GM18873 (cell line): ENCODE measurements around the gene MLLT3.

Experiments used
- ATAC-seq: cut with Tn5 transposase; IDR thresholded peaks from one replicate; pipeline ENCODE4 v1.9.1; 2021; ENCODE audit warnings: mild to moderate bottlenecking, moderate library complexity, moderate number of reproducible peaks; ENCODE audit not compliant: unreplicated experiment, low FRiP score

MLLT3 gene

DNA sequence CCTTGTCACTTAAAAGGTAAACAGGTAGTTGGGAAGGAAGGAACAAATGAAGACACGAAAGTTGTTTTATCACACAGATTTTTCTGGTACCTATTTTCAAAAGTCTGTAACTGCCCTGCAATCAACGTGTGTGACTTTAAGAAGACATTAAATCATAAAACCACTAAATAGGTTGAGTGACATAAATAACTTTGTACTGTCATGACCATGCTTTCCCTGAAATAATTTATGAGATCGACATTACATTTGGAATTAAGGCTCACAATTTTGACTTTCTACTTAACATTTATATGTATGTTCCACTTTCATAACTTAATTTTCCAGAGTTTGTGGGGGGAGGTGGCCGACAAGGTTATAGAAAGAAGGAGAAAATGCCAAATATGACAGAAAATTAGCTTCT, 181.1 kb downstream of the MLLT3 start:
- ATAC-seq, result no peak

DNA sequence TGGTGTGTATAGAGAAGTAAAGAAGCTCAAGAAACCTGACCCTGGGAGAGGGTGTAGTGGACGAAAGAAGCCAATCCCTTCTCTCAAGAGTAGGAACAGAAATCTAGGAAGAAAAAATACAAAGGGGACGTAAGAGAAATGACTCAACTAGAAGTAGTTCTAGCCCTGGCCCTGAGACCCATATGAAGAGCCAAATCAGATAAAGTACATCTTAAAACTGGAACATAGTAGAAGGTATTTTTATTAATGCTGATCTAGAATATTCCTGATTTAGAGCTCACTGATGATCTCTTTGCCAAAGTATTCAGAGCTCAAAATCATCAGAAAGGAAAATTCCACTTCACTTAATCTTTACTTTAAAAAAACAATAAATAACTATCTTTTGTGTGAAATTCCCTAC, 184.8 kb downstream of the MLLT3 start:
- no peak for ATAC-seq

DNA sequence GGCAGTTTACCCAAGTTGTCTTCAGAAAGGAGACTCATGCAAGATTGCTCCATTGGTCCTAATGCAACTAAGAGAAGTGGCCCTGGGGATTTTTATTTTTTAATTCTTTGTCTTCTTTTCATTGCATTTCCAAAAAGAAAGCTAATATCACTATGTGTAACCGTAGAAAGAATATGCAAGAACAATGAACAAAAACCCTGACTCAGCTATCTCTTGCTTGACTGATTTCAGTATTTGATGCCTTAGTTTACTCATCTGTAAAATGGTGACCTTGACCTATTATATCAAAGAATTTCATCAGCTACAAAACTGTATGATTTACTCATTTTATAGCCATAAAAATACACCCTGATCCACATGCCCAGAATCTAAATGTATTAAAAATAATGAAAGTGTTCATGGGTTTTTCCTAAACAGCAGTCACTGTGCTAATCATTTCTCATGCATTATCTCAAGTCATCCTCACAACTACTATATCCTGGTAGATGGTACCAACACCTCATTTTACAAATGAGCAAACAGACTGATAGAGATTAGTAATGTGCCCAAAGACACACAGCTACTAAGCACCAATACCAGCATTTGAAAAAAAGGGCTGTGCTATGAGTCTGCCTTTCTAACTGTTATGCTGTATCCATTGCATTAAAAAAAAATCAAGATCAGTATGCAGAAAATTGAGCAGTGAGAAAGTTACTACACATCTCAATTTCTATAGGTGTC, 185.7 kb downstream of the MLLT3 start:
- ATAC-seq, result no peak

DNA sequence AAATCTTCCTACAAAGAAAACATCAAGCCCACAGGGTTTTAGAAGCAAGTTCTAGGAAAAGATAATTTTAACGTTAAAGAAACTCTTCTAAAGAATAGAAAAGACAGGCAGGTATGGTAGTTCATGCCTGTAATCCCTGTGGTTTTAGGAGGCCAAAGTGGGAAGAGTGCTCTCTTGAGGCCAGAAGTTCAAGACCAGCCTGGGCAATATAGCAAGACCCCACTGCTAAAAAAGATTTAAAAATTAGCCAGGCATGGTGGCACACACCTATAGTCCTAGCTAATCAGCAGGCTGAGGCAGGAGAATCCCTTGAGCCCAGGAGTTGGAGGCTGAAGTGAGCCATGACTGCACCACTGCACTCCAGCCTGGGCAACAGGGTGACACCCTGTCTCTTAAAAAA, 193.3 kb downstream of the MLLT3 start:
- no peak for ATAC-seq

DNA sequence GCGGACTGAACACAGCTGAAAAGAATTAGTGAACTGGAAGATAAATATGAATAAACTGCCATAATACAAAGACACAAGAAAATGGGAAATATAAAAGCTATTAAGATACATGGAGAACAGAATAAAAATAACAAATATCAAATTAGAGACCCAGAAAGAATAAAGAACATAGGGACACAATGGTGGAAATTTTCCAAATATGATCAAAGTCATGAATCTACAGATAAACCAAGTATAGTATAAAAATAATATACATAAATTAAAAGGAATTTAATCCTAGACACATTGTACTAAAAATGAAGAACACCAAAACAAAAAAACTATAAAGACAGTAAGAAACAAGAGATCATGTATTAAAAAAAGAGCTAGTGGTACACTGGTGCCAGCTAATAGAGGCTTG, 194.9 kb downstream of the MLLT3 start:
- ATAC-seq, result no peak

DNA sequence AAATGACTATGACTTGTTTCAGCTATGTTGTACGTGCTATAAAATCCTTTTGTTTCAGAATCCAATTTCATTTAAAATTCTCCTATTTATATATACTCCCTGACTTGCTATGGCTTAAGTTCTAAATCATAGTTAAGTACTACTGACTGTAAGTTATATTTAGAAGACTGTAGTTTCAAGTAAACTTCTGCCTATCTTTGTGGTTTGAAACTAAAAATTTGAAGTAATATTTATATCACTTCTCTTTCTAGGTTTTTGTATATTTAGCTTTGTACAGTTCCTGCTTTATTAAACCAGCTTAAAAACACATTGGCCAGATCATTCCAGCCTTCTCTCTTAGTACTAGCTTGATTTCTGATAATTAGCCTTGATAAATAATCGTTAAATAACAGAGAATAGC, 196.3 kb downstream of the MLLT3 start:
- ATAC-seq, result peak; percentile 55

DNA sequence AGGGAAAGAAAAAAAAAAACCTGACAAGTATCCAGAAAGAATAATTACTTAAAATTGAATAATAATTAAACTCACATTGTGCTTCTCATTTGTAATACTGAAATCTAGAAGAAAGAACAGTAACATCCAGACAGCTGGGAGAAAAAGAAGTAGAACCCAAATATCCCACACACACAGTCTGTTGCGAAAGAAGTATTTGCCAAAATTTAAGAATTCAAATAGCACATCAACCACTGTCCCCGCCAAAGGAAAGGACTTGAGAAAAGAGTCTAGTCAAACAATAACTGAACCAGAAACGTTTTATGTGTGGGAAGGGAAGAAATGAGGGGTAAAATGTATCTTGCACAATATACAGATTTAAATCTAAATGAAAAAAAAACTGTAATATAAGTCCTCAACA, 202.8 kb downstream of the MLLT3 start:
- no peak for ATAC-seq

DNA sequence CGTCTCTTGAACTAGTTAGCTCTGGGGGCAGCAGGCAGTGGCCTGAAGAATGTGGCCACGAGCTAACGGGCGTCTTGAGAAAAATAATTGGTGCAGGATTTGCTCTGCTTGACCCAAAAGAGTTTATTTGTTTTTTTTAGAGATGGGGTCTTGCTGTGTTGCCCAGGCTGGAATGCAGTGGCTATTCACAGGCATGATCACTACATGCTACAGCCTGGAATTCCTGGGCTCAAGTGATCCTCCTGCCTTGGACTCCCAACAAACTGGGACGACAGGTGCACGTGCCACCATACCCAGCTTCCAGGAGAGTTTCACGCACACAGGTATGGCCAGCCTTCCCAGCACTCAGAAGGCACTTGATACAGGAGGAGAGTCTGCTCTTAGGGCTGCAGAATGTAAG, 203.8 kb downstream of the MLLT3 start:
- ATAC-seq, result no peak

DNA sequence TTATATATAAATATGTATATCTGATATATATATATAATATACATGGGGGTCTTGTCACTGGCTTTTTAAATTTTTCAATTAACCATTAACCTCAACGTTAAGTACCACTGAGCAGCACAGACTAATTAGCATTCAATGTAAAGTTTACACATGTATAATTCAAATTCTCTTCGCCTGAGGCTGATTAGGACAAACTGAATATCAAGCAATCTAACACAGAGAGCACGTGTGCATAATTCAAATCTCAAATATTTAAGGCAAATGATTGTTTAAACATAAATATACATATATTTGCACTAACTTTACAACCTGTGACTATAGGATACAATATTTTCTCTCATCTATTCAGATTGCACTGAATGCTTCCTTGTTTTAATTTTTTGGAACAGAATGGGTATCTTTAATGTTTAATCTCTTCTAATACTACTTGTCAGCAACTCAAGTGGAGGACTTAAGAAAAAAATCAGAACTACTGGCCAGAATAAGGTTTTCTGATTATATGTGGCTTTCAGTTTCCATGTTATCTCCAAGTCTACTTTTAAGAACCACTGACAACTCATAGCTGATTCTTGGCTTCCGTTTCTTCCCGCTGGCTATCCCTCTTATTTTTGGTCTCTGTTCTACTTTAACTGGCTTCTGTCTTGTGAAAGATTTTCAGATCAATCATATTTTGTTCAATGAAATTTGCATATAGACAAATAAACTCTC, 204.8 kb downstream of the MLLT3 start:
- ATAC-seq, result no peak

DNA sequence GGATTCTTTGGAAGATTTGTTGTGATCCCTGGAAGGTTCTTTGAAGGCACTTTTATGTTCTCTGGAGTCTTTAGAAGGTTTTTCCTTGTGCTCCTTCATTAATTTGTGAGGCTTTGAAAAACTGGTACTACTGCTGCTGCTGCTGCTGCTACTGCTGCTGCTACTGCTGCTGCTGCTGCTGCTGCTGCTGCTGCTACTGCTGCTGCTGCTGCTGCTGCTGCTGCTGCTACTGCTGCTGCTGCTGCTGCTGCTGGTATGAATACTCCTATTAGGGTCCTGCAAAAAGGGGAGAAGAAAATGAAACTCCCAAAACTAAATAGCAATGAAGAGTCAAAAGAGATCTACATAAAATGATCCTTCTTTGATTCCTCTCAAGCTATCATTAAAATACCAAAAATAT, 208.1 kb downstream of the MLLT3 start:
- no peak for ATAC-seq

DNA sequence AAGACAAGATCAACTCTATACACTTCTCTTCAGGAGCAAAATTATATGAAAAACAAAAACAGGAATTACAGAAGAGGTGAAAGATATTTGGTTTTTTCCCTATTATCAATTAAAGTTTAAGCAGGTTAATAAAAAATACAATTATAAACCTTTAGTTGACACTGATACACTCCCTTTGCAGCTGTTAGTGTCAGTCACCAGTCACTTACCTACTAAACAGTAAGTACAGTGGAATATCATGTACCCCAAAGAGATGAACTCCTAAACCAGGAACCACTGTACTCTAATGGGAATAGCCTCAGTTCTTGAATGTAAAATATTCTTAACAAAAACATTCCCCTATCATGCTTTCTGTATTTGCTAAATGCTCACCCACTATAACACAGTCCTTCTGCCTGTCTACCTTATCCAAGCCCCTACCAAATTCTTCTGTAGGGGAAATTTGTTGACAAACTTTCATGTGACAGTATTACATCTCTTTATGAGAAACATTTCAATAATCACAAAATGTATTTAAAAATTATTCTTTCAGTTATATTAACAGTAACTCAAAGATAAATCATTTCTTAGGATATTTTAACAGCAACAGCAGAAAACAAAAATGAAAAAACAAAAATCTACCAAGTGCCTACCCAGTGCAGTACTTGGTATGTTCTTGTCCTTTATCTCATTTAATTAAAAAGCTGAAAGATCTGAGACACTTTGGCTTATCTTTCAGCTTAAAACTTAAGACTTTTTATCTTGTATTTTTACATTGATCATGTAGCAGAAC, 212.8 kb downstream of the MLLT3 start:
- no peak for ATAC-seq

DNA sequence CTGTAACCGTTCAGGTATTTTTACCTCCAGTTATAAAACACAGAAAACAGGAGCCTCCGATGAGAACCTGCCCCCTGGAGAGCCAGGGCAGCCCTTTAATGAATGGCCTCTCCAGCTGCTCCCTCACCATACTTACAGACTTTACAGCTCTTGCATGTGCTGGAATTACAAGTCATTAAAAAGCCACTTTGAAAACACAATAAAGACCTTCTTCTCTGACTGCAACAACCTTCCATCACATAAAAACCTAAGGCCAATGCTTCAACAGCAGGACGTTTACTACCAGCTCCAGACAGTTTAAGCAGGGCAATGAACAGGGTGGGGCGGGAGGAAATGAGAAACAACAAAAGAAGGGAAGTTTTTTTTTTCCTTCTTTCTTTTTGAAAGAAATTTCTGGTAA, 213.8 kb downstream of the MLLT3 start:
- no peak for ATAC-seq

DNA sequence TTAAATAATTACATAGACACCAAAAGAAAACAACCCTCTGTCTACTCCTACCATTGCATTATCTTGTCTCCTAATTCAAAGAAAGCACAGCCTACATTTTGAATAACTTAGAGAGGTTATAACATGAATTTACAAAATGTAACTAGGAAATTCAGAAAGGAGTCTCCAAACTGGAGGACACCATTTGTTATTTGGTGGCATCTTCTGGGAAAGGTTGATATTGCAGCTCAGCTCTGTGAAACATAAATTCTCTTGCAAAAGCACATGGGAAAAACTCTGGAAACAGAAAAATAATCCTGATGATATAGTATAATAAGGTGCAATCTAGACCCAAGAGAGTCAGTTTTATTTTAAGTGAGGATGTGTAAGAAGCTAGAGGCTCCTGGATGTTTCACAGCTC, 215.3 kb downstream of the MLLT3 start:
- ATAC-seq, result no peak

DNA sequence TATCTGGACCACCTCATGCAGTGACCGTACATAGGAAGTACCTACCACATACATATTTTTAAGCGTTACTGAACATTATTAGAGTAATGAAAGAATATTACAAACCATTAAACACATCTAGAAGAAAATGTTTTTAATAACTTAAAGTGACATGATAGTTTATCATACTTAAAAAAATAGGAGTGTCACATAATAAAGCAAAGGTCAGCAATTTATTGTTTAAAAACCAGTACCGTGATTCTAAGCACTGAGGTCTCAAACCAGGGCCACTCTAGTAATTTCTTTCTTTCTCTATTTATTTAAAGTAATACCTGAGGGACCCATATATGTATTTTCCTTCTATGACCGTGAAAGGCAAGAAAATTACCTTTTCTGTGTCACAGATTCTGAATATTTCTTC, 216.0 kb downstream of the MLLT3 start:
- no peak for ATAC-seq

DNA sequence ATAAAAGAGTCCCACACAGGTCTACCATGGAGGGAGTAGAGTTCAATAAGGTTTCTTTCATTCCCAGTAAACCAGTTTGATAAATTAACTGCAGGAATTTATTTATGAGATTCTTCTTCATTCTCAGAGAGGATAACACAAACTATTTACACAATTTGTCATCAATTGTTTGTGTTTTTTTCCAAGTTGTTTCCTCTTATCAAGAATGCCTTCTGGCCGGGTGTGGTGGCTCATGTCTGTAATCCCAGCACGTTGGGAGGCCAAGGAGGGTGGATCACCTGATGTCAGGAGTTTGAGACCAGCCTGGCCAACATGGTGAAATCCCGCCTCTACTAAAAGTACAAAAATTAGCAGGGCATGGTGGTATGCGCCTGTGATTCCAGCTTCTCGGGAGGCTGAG, 216.7 kb downstream of the MLLT3 start:
- ATAC-seq, result no peak

DNA sequence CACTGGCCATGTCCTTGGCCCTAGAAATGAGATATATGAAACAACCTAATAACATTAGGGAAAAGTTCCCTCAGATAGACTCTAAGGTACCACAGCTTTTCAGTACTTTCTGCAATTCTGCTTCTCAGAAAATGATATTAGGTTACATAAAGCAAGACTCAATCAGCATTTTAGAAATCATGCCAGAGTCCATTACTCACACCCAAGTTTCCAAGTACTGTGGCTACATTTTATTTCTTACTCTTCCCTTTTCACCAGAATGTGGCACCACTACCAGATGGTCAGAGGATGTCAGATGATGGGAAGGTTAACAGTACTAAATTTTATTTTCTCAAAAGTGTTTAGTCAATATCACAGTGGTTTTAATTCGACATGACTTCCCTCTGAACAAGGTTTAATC, 217.2 kb downstream of the MLLT3 start:
- ATAC-seq, result no peak

DNA sequence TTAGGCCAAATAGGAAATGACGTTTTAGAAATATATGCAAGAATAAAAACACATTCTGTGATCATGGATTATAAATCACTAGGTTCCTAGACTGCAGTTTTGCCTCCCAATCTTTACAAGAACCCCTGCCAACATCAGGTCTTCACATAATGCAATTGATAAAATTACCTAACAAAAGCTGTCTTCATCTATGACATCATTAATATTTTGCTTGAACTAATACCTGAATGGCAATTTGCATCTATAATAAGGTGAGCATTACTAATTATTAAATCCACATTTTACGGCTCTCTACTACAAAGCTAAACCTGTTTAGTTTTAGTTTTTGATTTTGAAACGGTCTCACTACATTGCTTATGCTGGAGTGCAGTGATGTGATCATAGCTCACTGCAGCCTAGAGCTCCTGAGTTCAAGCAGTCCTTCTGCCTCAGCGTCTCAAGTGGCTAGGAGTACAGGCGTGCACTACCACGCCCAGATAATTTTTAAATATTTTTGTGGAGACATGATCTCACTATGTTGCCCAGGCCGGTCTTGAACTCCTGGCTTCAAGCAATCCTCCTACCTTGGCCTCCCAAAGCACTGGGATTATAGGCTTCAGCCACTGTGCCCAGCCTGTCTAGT, 218.0 kb downstream of the MLLT3 start:
- no peak for ATAC-seq

DNA sequence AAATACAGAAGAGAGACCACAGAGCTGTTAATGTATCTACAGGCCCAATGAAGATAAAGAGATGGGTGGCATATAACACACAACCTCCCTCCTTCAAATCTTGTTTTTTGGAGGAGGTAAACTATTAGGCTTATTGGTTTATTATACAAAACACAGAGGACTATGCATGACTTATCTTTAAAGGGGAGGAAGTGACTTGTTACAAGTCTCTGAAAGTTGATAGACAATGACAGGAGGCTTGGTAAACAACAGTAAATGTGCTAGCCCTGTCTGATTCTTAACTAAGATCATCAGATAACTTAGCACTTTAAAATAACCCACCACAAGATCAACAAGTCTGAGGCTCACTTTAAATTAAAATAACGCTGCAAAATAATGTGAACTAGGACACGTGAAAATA, 219.0 kb downstream of the MLLT3 start:
- ATAC-seq, result no peak

DNA sequence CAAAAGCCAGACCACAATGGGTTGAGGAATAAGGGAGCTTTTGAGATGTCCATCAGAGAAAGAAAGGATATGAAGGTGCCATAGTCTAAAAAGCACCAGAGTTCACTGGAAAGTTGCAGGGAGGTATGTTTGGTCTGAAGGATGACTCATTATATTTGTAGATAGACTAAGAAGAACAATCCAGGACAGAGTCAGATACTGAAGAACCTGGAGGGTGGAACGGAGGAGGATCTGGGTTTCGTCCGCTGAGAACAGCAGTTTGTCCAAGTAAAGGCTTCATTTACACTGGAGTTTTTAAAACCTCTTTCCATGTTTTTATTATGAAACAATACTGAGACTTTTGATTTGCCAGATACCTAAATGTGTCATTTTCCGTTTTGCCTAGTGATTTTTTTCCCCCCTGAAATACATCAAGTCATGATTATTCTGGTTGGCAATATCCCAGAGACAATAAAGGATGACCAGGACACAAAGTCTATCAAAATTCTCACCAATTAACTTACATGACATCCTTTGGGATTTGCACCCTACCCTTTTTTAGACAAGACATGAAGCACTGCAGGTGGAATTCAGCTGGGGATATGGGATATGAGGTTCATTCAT, 219.9 kb downstream of the MLLT3 start:
- no peak for ATAC-seq

DNA sequence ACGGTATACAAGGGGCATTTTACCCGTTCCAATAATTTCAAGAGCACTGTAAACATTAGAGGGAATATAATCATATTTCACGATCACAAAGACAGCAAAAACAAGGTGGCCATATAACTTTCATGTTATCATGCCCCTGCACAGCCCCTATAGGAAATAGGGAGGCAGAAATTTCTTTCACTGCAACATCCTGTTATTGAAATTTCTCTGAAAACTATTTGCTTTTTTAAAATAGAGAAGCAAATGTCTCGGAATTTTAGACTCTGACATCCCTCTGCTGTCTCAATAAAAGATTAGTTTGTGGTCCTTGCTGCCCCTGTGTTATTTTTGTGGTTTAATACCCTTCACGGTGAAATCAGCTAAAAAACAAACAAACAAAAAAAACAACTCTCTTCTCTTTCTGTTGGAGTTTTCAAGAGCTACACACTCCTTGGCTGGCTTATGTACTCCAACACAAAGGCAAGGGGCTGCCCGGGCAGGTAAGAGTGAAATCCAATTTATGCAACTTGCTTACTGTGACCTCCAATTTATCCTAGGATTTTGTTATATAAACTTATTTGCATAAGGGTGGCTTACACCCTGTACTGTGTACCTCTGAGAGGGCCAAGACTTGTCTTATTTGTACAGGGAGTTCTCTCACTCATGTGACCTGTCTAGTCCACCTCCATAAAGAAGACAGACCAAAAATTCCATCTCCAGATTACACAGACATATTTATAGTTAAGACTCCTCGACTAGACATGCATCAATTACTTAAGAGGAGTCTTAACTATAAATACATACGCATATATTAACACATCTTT, 223.6 kb downstream of the MLLT3 start:
- no peak for ATAC-seq
